Erythroblast (primary cell): ENCODE results near the gene LRP1B.
"Not testable (repeated sequence)": the region's sequence is repeated elsewhere in the genome, so short reads cannot be mapped to it uniquely, and the experiment has no call there.

Experiments
- DNase-seq, 2 experiments: peaks; one replicate each; lab custom pipeline; 2025; lab: John Stamatoyannopoulos, UW
- GATA1 ChIP-seq: IDR thresholded peaks from 2 replicates; pipeline ENCODE4 v1.6.1; 2011; ENCODE audit warnings: low read depth, mild to moderate bottlenecking, control low read depth, low read length, moderate library complexity
- POLR2A ChIP-seq: IDR thresholded peaks from 2 replicates; pipeline ENCODE4 v1.6.1; 2011; ENCODE audit warnings: mild to moderate bottlenecking, low read length

The LRP1B gene

DNA sequence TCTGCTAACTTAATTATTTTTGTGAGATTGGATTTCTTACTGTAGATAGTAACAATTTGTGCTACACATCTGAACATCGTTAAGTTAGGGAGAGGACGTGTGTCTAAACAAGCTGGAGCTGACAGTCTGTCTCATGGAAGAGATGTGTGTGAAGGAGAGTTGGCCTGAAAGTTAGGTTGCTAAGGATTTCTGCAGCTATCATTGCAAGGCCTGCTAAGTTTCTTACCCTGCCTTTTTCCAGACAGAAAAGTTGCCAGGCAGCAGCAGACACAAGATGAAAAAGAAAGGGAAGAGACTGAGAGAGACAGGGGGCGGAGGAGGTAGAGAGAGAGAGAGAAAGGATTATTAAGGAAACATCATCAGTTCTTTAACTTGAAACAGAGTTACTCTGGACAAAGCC lies 4.1 kb upstream of the LRP1B start:
- no peak for TF ChIP-seq GATA1
- no peak for TF ChIP-seq POLR2A
- DNase-seq, result no peak

DNA sequence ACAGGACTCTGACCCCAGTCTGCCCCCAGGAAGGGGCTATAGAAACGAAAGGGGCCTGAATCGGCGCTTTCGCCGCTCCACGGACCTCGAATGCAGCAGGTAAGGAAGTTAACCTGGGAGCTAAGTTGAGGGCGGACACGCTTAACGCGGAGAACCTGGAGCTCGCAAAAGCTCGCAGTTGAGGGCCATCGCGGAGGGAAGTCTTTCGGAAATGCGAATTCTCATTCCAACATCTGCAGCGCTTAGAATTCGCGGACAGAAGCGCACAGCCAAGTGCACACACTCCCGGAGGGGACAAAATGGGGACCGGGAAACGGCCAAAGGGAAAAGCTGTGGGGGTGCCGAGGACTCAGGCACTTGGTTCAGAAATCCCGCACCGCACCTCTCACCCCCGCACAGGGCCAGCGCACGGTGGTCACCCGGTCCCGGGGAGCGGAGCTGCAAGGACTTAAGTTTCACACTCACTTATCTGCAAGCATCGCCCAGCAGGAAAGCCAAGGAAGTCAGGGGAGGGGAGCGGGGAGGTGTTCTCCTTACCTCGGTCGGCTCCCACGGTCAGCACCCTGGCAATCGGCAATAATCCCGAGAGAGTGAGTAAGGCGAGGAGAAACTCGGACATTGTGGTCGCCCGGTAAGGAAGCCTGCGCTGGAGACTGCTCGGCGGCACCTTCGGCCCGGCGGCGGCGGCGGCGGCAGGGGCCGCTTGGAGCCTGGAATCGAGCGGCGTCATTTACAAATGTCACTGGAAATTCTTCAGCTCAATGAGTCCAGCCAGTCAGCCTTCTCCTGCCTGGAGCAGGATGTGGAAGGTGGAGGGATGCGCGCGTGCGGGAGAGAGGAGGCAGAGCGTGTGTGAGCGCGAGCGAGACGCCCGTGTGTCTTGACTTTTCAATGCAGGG lies 456 bp downstream of the LRP1B start:
- peak; percentile 16 to 18 for DNase-seq
- no peak for TF ChIP-seq POLR2A
- TF ChIP-seq GATA1, result no peak

- no peak for DNase-seq
- TF ChIP-seq POLR2A, result no peak
- TF ChIP-seq GATA1, result no peak
These were observed 2.7 kb downstream of the LRP1B start for GRCh38 chr2:142128105-142128504.

DNA sequence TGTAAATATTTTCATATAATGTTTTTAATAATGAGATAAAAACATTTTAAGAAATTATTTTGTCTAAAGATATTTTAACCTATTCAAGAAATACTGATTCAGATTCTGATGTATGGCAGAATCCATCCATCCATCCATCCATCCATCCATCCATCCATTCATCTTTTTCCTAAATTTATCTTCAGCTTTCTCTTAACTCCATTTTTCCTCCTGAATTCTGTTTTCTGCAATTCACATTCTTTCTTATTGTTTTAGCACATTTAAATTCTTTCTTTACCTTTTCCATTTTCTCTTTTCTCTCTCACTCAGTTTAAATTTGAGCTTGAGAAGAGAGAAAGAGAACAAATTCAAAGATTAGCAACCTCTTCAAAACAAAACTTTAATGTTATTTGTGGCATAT lies 3.6 kb downstream of the LRP1B start:
- TF ChIP-seq POLR2A, result no peak
- DNase-seq, result no peak

GRCh38 chr2:142124706-142125105 lies 6.1 kb downstream of the LRP1B start:
- DNase-seq, result no peak
- TF ChIP-seq GATA1, result no peak
- no peak for TF ChIP-seq POLR2A

DNA sequence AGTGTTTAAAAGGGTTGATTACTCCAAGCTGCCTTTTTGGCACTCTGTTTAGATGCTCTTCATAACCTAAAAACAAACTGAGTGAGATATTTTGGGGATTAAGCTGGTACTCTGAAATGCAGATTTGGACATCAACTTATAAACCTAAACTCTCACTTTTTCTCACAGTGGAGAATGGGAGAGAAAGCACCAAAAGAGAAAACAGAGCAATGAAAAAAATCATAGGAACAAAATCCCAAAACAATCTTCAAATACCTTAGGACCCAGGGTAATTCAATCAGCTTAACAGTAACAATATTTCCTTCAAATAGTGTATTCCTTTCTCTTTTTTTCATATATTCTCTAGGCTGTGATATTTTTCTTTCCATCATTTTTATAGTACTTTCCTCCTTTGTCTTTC lies 11.5 kb downstream of the LRP1B start:
- no peak for DNase-seq
- TF ChIP-seq POLR2A (no peak), GATA1 (no peak)

GRCh38 chr2:142112757-142113221 lies 18.0 kb downstream of the LRP1B start:
- TF ChIP-seq POLR2A (no peak), GATA1 (no peak)
- DNase-seq, result no peak

- no peak for DNase-seq
These were observed 26.6 kb downstream of the LRP1B start for GRCh38 chr2:142104134-142104758.

DNA sequence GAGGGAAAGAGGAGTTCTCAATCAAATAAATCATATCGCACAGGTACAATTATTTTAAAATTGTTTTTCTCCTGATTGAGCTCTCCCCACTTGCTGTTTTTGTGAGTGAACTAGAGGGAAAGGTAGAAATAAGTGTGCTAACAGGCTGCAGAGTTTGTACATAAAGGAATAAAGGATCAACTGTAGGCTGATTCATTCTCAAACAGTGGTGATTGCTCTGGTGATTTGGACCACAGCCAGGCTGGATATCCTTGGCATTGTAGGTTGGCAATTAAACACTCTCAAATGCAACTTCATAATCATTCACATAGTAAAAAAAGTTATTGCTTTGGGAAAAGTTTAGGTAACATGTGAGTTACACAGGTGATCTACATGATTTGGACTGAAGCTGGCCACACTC lies 29.8 kb downstream of the LRP1B start:
- TF ChIP-seq GATA1 (no peak), POLR2A (no peak)
- no peak for DNase-seq

More at GRCh38 chr2:142104134-142104758, 26.6 kb downstream of the LRP1B start:
- no peak for TF ChIP-seq GATA1
- TF ChIP-seq POLR2A, result no peak

- TF ChIP-seq GATA1, result no peak
- no peak for TF ChIP-seq POLR2A
- DNase-seq, result no peak
These were observed 30.5 kb downstream of the LRP1B start for GRCh38 chr2:142100139-142100873.

DNA sequence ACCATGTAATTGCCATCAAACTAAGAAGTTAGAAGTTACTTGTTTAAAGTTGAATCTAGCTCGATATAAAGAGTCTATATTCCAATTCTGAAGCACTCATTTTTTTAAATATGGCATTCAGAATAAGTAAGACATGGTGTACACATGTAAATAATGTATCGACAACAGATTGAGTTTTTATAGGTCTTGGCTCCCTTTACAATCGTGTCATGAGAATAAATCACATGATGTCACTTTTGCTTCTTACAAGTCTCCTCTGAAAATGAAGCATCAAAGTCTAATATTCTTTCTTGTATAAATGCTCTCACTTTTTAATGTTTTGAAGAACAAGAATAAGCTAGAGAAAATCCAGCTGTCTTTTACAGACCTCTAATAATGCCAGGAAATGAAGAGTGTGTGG lies 33.1 kb downstream of the LRP1B start:
- TF ChIP-seq POLR2A, result no peak
- no peak for TF ChIP-seq GATA1
- no peak for DNase-seq

DNA sequence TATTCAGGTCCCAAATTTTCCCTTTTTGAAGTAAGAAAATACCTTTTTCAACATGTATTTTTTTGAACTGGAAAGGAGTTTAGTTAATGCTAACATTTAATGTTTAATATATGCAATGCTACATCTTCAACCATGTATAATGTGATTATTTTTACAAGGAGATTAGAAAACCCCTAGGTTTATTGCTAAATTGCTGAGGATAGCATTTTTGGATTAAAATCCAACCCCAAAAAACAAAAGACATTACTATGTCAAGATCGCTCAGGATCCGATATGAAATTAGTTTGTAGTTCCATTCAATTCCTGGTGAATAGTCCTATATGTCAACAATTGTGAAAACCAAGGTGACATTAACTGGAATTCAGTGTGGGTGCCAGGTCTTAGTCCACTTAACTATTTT lies 35.2 kb downstream of the LRP1B start:
- no peak for DNase-seq
- TF ChIP-seq GATA1 (no peak), POLR2A (no peak)

DNA sequence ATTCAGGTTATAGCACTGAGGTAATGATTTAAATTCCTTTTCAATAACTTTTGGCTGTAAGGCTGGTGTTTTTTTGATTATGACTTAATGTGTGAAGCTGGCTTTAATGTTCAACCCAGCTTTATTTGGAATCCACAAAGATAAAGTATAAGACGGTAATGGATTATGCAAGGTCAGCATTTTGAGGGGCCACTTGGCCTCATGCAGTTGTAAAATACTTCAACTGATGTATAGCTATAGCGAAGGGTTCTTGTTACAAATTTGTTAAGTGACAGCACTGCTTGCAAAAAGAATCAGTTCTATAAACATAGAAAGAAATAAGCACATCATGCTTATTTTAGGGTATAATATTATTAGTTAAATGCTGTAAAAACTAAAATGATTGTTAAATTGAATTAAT lies 36.6 kb downstream of the LRP1B start:
- no peak for DNase-seq
- TF ChIP-seq GATA1 (no peak), POLR2A (no peak)

GRCh38 chr2:142088058-142088568 lies 42.7 kb downstream of the LRP1B start:
- no peak for TF ChIP-seq GATA1
- no peak for TF ChIP-seq POLR2A
- DNase-seq, result no peak

DNA sequence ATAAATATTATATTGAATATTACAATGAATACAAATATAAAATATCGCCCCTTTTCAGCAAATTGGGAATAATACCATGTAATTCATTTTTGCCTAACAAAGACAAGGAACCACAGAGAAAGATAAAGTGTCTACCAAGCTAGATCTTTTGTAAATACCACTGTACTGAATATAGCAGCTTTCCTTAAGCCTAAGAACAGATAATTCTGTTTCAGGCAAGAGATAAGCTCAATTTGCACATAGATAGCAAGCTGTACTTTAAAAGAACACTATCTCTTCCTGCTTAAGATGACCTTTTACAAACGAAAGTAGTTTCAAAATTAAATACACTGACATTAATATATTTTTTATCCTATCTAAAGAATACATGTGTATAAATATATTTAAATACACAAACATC lies 43.2 kb downstream of the LRP1B start:
- DNase-seq, result not testable (repeated sequence)
